Caco-2 (cell line): ENCODE measurements around the gene SMG7. TPM values are rescaled to one million over a fixed set of nuclear protein-coding genes. Genes with fewer than 3 reads are reported as not detected.

Experiments
- BruUV-seq: library from RNA; stranded (reverse); fragments of 400-500 nt; replicated peaks from 2 replicates; lab custom pipeline; 2021; lab: Mats Ljungman, UMichigan
- CTCF ChIA-PET: fragments of 300-600 bp; sonication (Branson Sonifier 250); formaldehyde crosslinking; loops from one replicate; lab custom pipeline; 2022; ENCODE audit warnings: antibody characterized with exemption; lab: Charles Lee
- POLR2A ChIA-PET: fragments of 300-600 bp; sonication (Branson Sonifier 250); formaldehyde crosslinking; loops from one replicate; lab custom pipeline; 2022; ENCODE audit warnings: antibody characterized with exemption; lab: Charles Lee
- DNase-seq, 2 experiments: peaks; one replicate each; pipeline versions ENCODE4 v3.0.0 to v3.0.0-alpha.2; 2020 to 2022
- H3K27me3 ChIP-seq: replicated peaks from 2 replicates; pipeline ENCODE4 v1.6.0; 2011; ENCODE audit warnings: low read length; ENCODE audit not compliant: control insufficient read depth, insufficient read depth
- H3K36me3 ChIP-seq: 2 replicates; pipeline ENCODE4 v1.5.1; 2011; ENCODE audit warnings: low read length; ENCODE audit not compliant: control insufficient read depth, insufficient read depth
- H3K4me1 ChIP-seq: fragments of 250-450 bp; sonication (Bioruptor Pico); 2 replicates; pipeline ENCODE4 v1.5.1; 2020; ENCODE audit warnings: mild to moderate bottlenecking
- H3K4me3 ChIP-seq: 2 replicates; pipeline ENCODE4 v1.5.1; 2011; ENCODE audit warnings: low read depth, mild to moderate bottlenecking, control low read depth, low read length
- H3K9me3 ChIP-seq: fragments of 250-450 bp; sonication (Bioruptor Pico); 2 replicates; pipeline ENCODE4 v1.5.1; 2020; ENCODE audit warnings: mild to moderate bottlenecking, moderate library complexity
- H3K27ac Mint-ChIP-seq: one replicate; pipeline ENCODE4 v1.8.0; 2022; ENCODE audit warnings: mixed read lengths; ENCODE audit not compliant: unreplicated experiment
- H3K27me3 Mint-ChIP-seq: one replicate; pipeline ENCODE4 v1.8.0; 2022; ENCODE audit warnings: mixed read lengths; ENCODE audit not compliant: insufficient read depth, unreplicated experiment
- H3K36me3 Mint-ChIP-seq: one replicate; pipeline ENCODE4 v1.8.0; 2022; ENCODE audit warnings: mild to moderate bottlenecking, mixed read lengths; ENCODE audit not compliant: insufficient read depth, unreplicated experiment
- H3K4me1 Mint-ChIP-seq: one replicate; pipeline ENCODE4 v1.8.0; 2022; ENCODE audit warnings: low read depth, mixed read lengths; ENCODE audit not compliant: unreplicated experiment
- H3K4me3 Mint-ChIP-seq: one replicate; pipeline ENCODE4 v1.8.0; 2022; ENCODE audit warnings: mild to moderate bottlenecking, moderate library complexity, mixed read lengths; ENCODE audit not compliant: unreplicated experiment
- H3K9me3 Mint-ChIP-seq: one replicate; pipeline ENCODE4 v1.8.0; 2022; ENCODE audit warnings: mixed read lengths; ENCODE audit not compliant: unreplicated experiment
- intact Hi-C: fragments of 100-400 bp; cut with micrococcal nuclease; formaldehyde crosslinking; loops from one replicate; pipeline ENCODE4 v1.10.0; 2022; ENCODE audit not compliant: unreplicated experiment
- total RNA-seq: library from RNA; stranded (reverse); gene quantifications from 2 replicates; pipeline ENCODE4 v1.2.3, GENCODE V29; 2022
- TF ChIP-seq, protein P1 (sequence below), 2 experiments: fragments of 200-600 bp in 1 of 2; IDR thresholded peaks; 1 replicate in 1 of 2; 2 replicates in 1 of 2; pipeline versions ENCODE4 v1.5.1 to v1.8.0; 2011 to 2022; ENCODE audit warnings: antibody characterized with exemption in 1 of 2, control low read depth in 1 of 2, inconsistent platforms in 1 of 2, low read depth in 1 of 2, low read length in 1 of 2, mild to moderate bottlenecking in 1 of 2, moderate library complexity in 1 of 2; ENCODE audit not compliant: insufficient read depth in 1 of 2, severe bottlenecking in 1 of 2, unreplicated experiment in 1 of 2

SMG7 gene
- total RNA-seq, 1 experiment from 2014 or later = 57.8 TPM

DNA sequence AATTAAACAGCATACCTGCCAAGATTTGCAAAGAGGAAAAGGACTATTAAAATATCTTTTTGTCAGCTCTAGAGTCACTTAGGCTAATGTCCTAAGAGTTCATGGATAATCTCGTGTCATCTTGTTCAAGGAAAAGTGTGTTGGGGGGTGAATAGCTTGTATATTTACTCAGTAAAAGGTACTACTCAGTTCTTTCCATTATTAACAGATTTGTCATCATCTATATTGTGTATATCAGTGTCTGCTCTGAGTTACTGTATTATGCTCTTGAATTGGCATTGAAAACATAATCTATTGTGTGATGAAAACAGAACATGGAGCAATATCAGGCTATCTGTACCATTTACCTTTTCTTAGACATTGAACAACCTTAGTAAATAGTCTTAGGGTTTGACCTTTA is 41.9 kb downstream of the SMG7 start:
- no TSS peak for BruUV-seq

DNA sequence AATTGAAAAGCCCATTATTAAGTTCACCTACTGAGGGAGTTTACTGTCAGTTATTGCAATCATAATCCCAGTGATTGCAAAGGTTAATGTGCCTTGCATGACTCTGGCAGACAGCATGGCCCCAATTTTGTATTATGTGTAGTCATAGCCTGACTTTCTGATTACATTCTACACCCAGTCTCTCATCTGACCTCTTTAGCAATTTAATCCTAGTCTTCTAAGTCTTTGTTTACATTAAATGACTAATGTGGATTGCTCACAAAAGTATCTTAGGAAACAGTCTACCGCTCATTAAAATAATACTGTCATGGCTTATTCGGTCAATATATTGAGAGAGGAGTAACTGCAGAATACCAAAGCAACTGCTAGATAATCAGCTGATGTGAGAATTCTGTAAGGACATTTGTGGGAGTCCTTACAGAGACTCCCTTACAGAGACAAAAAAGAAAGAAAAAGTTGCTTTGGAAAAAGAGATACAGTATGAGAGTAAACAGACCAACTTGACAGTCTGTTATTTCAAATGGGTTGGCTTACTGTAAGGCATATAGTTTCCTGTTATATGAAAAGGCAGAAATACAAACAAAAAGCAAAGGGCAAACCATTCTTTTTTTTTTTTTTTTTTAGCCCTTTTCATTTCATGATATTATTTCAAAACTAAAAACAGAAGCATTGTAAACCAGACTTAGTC is 42.8 kb downstream of the SMG7 start:
- no peaks in the 10 kb centered on the region for H3K27me3 ChIP-seq
- no peaks in the 10 kb centered on the region for H3K9me3 ChIP-seq

More for the DNA sequence above, 41.9 kb downstream of the SMG7 start:
- intact Hi-C loops = no loop called here
- CTCF ChIA-PET = no interaction called here
- Histone ChIP-seq H3K9me3 (no peaks in the 10 kb centered on the region), H3K4me1 (peaks cover 20% of the 10 kb centered on the region), H3K27me3 (no peaks in the 10 kb centered on the region), H3K4me3 (no peak overlapping the region), H3K36me3 (no peaks in the 10 kb centered on the region; the same call in 1 of the 2 replicates)
- no peak overlapping the region for H3K4me3 Mint-ChIP-seq
- H3K36me3 Mint-ChIP-seq = peaks cover 10% of the 10 kb centered on the region
- POLR2A ChIA-PET = no interaction called here
- H3K27ac Mint-ChIP-seq = no peak overlapping the region
- H3K9me3 Mint-ChIP-seq = no peaks in the 10 kb centered on the region
- no peaks in the 10 kb centered on the region for H3K27me3 Mint-ChIP-seq
- no peak for DNase-seq
- TF ChIP-seq, protein P1, sequence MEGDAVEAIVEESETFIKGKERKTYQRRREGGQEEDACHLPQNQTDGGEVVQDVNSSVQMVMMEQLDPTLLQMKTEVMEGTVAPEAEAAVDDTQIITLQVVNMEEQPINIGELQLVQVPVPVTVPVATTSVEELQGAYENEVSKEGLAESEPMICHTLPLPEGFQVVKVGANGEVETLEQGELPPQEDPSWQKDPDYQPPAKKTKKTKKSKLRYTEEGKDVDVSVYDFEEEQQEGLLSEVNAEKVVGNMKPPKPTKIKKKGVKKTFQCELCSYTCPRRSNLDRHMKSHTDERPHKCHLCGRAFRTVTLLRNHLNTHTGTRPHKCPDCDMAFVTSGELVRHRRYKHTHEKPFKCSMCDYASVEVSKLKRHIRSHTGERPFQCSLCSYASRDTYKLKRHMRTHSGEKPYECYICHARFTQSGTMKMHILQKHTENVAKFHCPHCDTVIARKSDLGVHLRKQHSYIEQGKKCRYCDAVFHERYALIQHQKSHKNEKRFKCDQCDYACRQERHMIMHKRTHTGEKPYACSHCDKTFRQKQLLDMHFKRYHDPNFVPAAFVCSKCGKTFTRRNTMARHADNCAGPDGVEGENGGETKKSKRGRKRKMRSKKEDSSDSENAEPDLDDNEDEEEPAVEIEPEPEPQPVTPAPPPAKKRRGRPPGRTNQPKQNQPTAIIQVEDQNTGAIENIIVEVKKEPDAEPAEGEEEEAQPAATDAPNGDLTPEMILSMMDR (IDR thresholded peaks at IDR 0.05; ENCODE audit: insufficient read depth in 1 of 2, low read depth in 1 of 2, low read length in 1 of 2, severe bottlenecking in 1 of 2, unreplicated experiment in 1 of 2) = no peak
- H3K4me1 Mint-ChIP-seq = peaks cover 25% of the 10 kb centered on the region

DNA sequence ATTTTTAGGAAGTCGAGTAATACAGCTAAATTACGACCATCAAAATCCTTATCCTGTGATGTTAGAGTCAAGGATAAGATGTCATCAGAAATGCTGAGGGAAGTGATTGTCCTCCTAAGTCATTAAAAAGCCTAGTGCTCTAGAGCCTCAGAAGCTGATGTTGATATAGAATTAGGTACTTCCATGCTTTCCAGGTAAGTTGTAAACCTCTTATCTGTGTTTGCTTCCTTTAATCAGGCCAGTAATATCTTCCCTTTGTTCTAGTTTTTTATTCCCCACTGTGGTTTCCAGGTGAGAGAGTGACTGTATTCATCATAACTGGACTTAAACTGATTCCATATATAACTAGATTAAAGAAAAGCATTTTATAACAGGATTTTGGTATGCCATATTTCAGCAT is 44.4 kb downstream of the SMG7 start:
- Histone ChIP-seq H3K4me1 (peaks cover 20% of the 10 kb centered on the region), H3K36me3 (no peaks in the 10 kb centered on the region; the same call in 1 of the 2 replicates), H3K9me3 (no peaks in the 10 kb centered on the region), H3K27me3 (no peaks in the 10 kb centered on the region), H3K4me3 (no peak overlapping the region)
- peaks cover 21% of the 10 kb centered on the region for H3K36me3 Mint-ChIP-seq
- no peak overlapping the region for H3K4me3 Mint-ChIP-seq
- POLR2A ChIA-PET = no interaction called here
- BruUV-seq = no TSS peak
- DNase-seq = no peak
- intact Hi-C loops = loop anchor here (5.0 kb wide), 1 partner anchor 44 kb away; the partner anchor contains the start of gene SMG7
- H3K27ac Mint-ChIP-seq = no peak overlapping the region
- CTCF ChIA-PET = no interaction called here
- no peaks in the 10 kb centered on the region for H3K27me3 Mint-ChIP-seq
- H3K9me3 Mint-ChIP-seq = no peaks in the 10 kb centered on the region
- TF ChIP-seq, protein P1 (IDR thresholded peaks at IDR 0.05; ENCODE audit: insufficient read depth in 1 of 2, low read depth in 1 of 2, low read length in 1 of 2, severe bottlenecking in 1 of 2, unreplicated experiment in 1 of 2) = no peak
- H3K4me1 Mint-ChIP-seq = peaks cover 18% of the 10 kb centered on the region

More for the DNA sequence above, 42.8 kb downstream of the SMG7 start:
- DNase-seq = no peak
- H3K4me3 ChIP-seq = no peak overlapping the region
- TF ChIP-seq, protein P1 (IDR thresholded peaks at IDR 0.05; ENCODE audit: insufficient read depth in 1 of 2, low read depth in 1 of 2, low read length in 1 of 2, severe bottlenecking in 1 of 2, unreplicated experiment in 1 of 2) = no peak
- BruUV-seq = no TSS peak
- ChIA-PET POLR2A (no interaction called here), CTCF (no interaction called here)
- H3K27me3 Mint-ChIP-seq = no peaks in the 10 kb centered on the region
- no peak overlapping the region for H3K4me3 Mint-ChIP-seq
- H3K27ac Mint-ChIP-seq = no peak overlapping the region
- H3K4me1 ChIP-seq = peaks cover 20% of the 10 kb centered on the region
- no peaks in the 10 kb centered on the region; the same call in 1 of the 2 replicates for H3K36me3 ChIP-seq
- no peaks in the 10 kb centered on the region for H3K9me3 Mint-ChIP-seq
- peaks cover 12% of the 10 kb centered on the region for H3K36me3 Mint-ChIP-seq
- intact Hi-C loops = loop anchor here (5.0 kb wide), 1 partner anchor 43 kb away; the partner anchor contains the start of gene SMG7
- H3K4me1 Mint-ChIP-seq = peaks cover 25% of the 10 kb centered on the region
